Gastroesophageal sphincter (tissue), 4 donors: ENCODE measurements around the gene VAV2. TPM values are rescaled to one million over a fixed set of nuclear protein-coding genes. Genes with fewer than 3 reads are reported as not detected.

Experiments used
- ATAC-seq: fragments of 150-250 bp; one replicate; pipeline ENCODE4 v1.9.1; 2016; ENCODE audit warnings: mild to moderate bottlenecking, moderate library complexity
- H3K27ac ChIP-seq, 4 donors: fragments of 200-600 bp; sonication (generic) in 3 of 4; 1 replicate in 3 of 4; 2 replicates in 1 of 4; pipeline ENCODE4 v1.5.1; 2016 to 2019
- H3K27me3 ChIP-seq: fragments of 200-600 bp; sonication (generic); one replicate; pipeline ENCODE4 v1.5.1; 2019
- H3K36me3 ChIP-seq, 2 donors: fragments of 200-600 bp; sonication (generic); one replicate each; pipeline ENCODE4 v1.5.1; 2019; ENCODE audit warnings: control low read depth in 1 of 2
- H3K4me1 ChIP-seq, 3 donors: fragments of 200-600 bp; sonication (generic); 1 replicate in 2 of 3; 2 replicates in 1 of 3; pipeline ENCODE4 v1.5.1; 2016 to 2019; ENCODE audit warnings: control low read depth in 2 of 3
- H3K4me3 ChIP-seq, 2 donors: fragments of 200-600 bp; sonication (generic); one replicate each; pipeline ENCODE4 v1.5.1; 2019; ENCODE audit warnings: mild to moderate bottlenecking in 1 of 2, moderate library complexity in 1 of 2
- H3K9me3 ChIP-seq, 3 donors: fragments of 200-600 bp; sonication (generic); one replicate each; pipeline ENCODE4 v1.5.1; 2017 to 2019; ENCODE audit warnings: control low read depth in 2 of 3
- EP300 ChIP-seq: sonication (generic); formaldehyde crosslinking; IDR thresholded peaks from one replicate; pipeline ENCODE4 v1.6.1; 2017; ENCODE audit warnings: antibody characterized with exemption, mild to moderate bottlenecking
- POLR2A ChIP-seq, 2 donors: fragments of 450-650 bp; IDR thresholded peaks; one replicate each; pipeline ENCODE4 v1.6.1; 2017; ENCODE audit warnings: antibody characterized with exemption in 2 of 2, mild to moderate bottlenecking in 2 of 2, moderate library complexity in 1 of 2
- POLR2AphosphoS5 ChIP-seq: sonication (generic); formaldehyde crosslinking; IDR thresholded peaks from one replicate; pipeline ENCODE4 v1.6.1; 2017; ENCODE audit warnings: antibody characterized with exemption
- WGBS, 2 donors: methylation state at CpG; one replicate each; pipeline ENCODE4 v1.1.5; 2018; ENCODE audit warnings: low coverage in 1 of 2; 5-methylcytosine and 5-hydroxymethylcytosine counted together
- total RNA-seq, 4 donors: library from RNA; depleted of rRNA; stranded (reverse); fragments of >200 nt; gene quantifications; one replicate each; pipeline ENCODE4 v1.1.0, GENCODE V29; 2016
- TF ChIP-seq, protein P1 (sequence below), 4 experiments: fragments of 200-600 bp in 2 of 4; fragments of 450-650 bp in 2 of 4; sonication (generic) in 1 of 4; IDR thresholded peaks; one replicate each; pipeline ENCODE4 v1.5.1; 2017 to 2019; ENCODE audit warnings: antibody characterized with exemption in 4 of 4, mild to moderate bottlenecking in 2 of 4, moderate library complexity in 2 of 4

Gene VAV2
- total RNA-seq, 4 donors from 2014 or later, result 7.7 to 16.8 (median 8.9) TPM

DNA sequence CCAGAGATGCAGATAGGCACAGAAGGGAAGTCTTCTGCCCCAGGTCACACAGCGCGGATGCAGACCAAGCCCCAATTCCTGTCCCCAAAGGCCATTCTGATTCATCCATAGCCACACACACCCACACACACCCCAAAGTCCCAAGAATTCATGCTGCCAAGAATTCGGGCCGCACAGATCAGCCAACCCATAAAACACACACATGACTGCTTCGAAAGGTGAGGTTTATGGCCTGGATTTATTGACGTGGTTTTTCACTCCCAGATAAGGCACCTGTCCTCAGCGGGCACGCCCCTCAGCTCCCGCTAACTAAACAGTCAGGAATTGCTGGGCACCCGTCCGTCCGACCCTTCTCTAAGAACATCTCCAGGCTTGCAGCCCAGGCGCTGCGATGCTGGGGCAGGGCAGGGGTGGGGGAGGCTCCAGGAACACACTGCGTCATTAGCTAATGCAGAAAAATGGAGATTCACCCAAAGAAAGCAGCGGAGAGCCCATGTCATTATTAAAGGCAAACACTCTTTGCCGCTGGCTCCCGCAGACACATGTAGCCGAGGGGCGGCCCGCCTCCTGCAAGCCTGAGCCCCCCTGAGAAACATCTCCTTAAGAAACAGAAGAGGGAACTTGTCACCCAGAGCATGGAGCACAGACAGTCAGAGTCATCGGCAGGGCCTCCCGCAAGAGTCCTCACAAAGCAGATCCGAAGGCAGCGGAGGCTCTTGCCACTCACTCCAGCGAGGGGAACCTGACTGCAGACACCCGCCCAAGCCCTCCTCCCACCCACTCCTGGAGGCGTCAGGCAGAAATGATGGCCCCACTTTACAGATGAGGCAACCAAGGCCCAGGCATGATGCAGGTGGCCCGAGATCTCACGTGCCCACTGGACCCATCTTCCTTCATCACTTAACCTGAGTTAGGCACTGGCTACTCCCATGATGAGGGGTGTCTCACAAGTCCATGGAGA lies 19.9 kb downstream of the VAV2 start:
- no peaks in the 10 kb centered on the region for H3K27me3 ChIP-seq
- WGBS, 2 donors, result 57 to 93% methylated on average over 3 to 6 of the region's 30 CpGs
- no peaks in the 10 kb centered on the region for H3K9me3 ChIP-seq
- TF ChIP-seq, protein P1, sequence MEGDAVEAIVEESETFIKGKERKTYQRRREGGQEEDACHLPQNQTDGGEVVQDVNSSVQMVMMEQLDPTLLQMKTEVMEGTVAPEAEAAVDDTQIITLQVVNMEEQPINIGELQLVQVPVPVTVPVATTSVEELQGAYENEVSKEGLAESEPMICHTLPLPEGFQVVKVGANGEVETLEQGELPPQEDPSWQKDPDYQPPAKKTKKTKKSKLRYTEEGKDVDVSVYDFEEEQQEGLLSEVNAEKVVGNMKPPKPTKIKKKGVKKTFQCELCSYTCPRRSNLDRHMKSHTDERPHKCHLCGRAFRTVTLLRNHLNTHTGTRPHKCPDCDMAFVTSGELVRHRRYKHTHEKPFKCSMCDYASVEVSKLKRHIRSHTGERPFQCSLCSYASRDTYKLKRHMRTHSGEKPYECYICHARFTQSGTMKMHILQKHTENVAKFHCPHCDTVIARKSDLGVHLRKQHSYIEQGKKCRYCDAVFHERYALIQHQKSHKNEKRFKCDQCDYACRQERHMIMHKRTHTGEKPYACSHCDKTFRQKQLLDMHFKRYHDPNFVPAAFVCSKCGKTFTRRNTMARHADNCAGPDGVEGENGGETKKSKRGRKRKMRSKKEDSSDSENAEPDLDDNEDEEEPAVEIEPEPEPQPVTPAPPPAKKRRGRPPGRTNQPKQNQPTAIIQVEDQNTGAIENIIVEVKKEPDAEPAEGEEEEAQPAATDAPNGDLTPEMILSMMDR (IDR thresholded peaks at IDR 0.05), result no peak
- no peak for TF ChIP-seq EP300
- TF ChIP-seq POLR2A (IDR thresholded peaks at IDR 0.05), result no peak
- TF ChIP-seq POLR2AphosphoS5, result no peak
- H3K36me3 ChIP-seq, result no peaks in the 10 kb centered on the region
- H3K27ac ChIP-seq, result no peak overlapping the region
- ATAC-seq, result no peak
- H3K4me3 ChIP-seq, result no peak overlapping the region
- H3K4me1 ChIP-seq, result peaks cover 0 to 27% (median 3%) of the 10 kb centered on the region in 3 donors

DNA sequence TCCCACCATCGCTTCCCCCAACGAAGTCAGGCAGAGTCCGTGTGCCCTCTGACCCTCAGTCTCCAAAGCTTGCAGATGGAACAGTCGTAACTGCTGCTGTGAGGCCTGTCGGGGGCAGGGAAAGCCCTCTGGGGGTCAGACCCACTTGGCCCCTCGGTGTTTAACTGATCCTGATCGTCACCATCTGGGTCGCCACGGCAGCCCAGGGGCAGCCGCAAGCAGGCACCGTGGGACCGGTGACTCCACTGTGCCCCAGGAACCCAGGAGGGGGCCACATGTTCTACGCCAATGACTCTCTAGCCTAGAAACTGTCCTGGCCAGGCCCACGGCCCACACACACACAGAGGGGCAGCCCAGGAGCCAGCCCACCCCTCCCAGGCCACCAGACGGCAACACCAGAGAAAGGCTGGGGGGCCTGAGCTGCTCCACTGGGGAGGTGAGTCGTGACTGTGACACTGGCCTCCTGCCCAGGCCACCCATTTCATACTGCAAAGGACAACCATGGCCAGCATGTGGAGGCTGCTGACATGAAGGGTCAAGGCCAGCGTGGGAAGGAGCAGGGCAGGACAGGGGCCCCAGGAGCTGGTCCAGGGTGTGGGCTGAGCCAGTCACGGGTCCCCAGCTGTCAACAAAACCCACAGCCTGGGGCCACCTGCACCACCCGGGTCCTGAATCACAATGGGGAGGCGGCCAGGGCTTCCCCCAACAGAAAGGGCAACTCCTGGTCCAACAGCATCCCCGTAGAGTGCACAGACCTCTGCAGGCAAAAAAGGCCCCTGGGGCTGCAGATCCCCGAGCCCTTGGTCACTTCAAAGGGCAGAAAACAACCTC lies 20.8 kb downstream of the VAV2 start:
- Histone ChIP-seq H3K9me3 (no peaks in the 10 kb centered on the region), H3K27ac (no peak overlapping the region), H3K36me3 (no peaks in the 10 kb centered on the region), H3K4me3 (no peak overlapping the region), H3K27me3 (no peaks in the 10 kb centered on the region), H3K4me1 (peaks cover 0 to 27% (median 3%) of the 10 kb centered on the region in 3 donors)
- WGBS, 2 donors, result 94 to 100% methylated on average over 1 to 3 of the region's 22 CpGs
- TF ChIP-seq EP300, result no peak
- TF ChIP-seq POLR2AphosphoS5, result no peak
- no peak for TF ChIP-seq POLR2A (IDR thresholded peaks at IDR 0.05)
- TF ChIP-seq, protein P1 (IDR thresholded peaks at IDR 0.05), result no peak
- no peak for ATAC-seq

DNA sequence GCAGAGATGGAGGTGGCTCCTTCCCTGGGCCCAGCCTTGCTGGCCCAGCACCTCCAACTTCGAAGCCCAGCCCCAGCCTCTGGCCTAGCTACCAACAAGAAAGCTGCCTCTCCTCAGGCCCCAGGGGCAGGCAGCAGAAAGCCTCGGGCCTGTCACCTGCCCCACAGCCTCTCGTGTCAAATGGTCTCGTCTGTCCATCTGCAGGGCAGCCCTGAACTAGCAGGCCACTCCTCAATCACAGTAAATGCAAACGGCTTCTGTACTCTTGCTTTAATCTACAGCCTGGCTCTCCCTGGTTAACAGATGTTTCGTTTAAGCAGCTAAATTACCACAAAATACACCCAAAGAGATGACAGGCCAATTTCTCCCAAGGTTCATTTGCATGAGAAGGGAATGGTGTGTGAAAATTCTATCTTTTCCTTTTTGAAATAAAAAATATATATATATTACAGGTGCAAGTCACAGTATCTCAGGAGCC lies 21.5 kb downstream of the VAV2 start:
- no peak overlapping the region for H3K4me3 ChIP-seq
- 47 to 75% methylated on average over 3 of the region's 6 CpGs for WGBS, 2 donors
- peaks cover 0 to 27% (median 3%) of the 10 kb centered on the region in 3 donors for H3K4me1 ChIP-seq
- no peaks in the 10 kb centered on the region for H3K27me3 ChIP-seq
- no peaks in the 10 kb centered on the region for H3K36me3 ChIP-seq
- no peak overlapping the region for H3K27ac ChIP-seq
- no peak for TF ChIP-seq EP300
- TF ChIP-seq POLR2A (IDR thresholded peaks at IDR 0.05), result no peak
- H3K9me3 ChIP-seq, result no peaks in the 10 kb centered on the region
- ATAC-seq, result no peak

DNA sequence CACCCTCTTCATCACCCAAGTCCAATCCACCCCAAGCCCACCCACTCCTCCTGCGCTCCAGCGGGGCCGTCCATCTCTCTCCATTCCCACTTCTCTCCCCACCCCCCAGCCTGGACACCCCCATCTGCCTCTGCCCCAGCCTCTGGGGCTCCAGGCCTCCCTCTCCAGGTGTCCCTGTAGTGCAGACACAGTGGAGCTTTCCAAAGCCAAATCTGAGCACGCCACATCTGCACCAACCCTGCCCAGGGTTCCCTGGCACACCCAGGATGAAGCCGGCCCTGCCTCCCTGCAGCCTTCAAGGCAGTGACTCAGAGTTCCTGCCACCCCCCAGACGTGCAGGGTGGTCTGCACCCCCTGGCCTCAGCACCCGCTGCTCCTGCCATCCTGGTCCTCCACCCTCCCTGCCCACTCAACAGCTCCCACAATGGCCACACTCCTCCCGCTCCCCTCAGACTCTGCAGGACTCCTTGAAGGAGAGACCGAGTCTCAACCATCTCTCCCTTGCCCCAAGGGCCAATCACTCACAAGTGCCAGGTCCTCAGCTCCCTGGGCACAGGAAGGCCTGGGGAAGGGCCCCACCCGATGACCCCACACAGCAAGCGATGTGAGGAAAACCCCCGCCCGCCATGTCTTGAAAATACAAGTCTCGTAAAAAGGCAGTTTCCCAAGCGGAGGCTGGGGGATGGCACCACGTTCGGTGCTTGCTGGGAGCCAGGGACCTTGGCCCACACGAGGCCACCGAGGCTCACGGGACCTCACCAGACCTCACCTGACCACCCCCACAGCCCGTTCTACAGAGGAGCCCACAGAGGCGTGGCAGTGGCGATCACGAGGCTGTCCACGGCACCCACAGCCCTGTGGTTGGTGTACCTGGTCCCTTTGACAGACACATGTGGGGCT lies 22.2 kb downstream of the VAV2 start:
- TF ChIP-seq, protein P1 (IDR thresholded peaks at IDR 0.05), result no peak
- no peak for TF ChIP-seq POLR2A (IDR thresholded peaks at IDR 0.05)
- TF ChIP-seq POLR2AphosphoS5, result no peak
- no peak for TF ChIP-seq EP300
- H3K36me3 ChIP-seq, result no peaks in the 10 kb centered on the region
- H3K4me1 ChIP-seq, result peaks cover 0 to 27% (median 3%) of the 10 kb centered on the region in 3 donors
- H3K27ac ChIP-seq, result no peak overlapping the region
- H3K27me3 ChIP-seq, result no peaks in the 10 kb centered on the region
- 96% methylated on average over 5 of the region's 25 CpGs; no CpG with 5 or more reads in 1 of the 2 donors for WGBS, 2 donors
- no peak for ATAC-seq
- no peaks in the 10 kb centered on the region for H3K9me3 ChIP-seq
- no peak overlapping the region for H3K4me3 ChIP-seq
